Lower lobe of right lung (tissue), 2 donors: ENCODE measurements around the gene ZDHHC3. TPM values are rescaled to one million over a fixed set of nuclear protein-coding genes. Genes with fewer than 3 reads are reported as not detected.

Source experiments
- ATAC-seq, 2 donors: fragments of 200-7000 bp; cut with Tn5 transposase; one replicate each; pipeline ENCODE4 v1.9.1; 2020 to 2022; ENCODE audit warnings: mild to moderate bottlenecking in 2 of 2, moderate library complexity in 2 of 2
- DNase-seq: peaks from one replicate; pipeline ENCODE4 v3.0.0-alpha.2; 2020
- H3K27ac ChIP-seq: fragments of 200-600 bp; one replicate; pipeline ENCODE4 v1.8.0; 2022
- H3K27me3 ChIP-seq: fragments of 200-600 bp; one replicate; pipeline ENCODE4 v1.8.0; 2022; ENCODE audit warnings: low read depth
- H3K36me3 ChIP-seq: fragments of 200-600 bp; one replicate; pipeline ENCODE4 v1.8.0; 2022; ENCODE audit warnings: mild to moderate bottlenecking
- H3K4me1 ChIP-seq: fragments of 200-600 bp; one replicate; pipeline ENCODE4 v1.8.0; 2022
- H3K4me3 ChIP-seq: fragments of 200-600 bp; one replicate; pipeline ENCODE4 v1.8.0; 2022; ENCODE audit warnings: mild to moderate bottlenecking
- H3K9me3 ChIP-seq: fragments of 200-600 bp; one replicate; pipeline ENCODE4 v1.8.0; 2022
- intact Hi-C: fragments of 100-400 bp; cut with DNase I; formaldehyde crosslinking; loops from one replicate; pipeline ENCODE4 v1.11.0; 2022
- total RNA-seq: library from RNA; stranded (reverse); fragmentation: NEBNext Ultra II Directional; extraction: Animal tissue kit (Norgen Biotek cat#: 25700); gene quantifications from one replicate; pipeline ENCODE4 v1.2.1, GENCODE V29; 2021
- TF ChIP-seq, protein P1 (sequence below): fragments of 200-600 bp; IDR thresholded peaks from one replicate; pipeline ENCODE4 v1.8.0; 2022; ENCODE audit warnings: antibody characterized with exemption, mild to moderate bottlenecking
- donor health status: DM: no; HTN: yes; CAD: no; lungs with severe emphysema.

The ZDHHC3 gene
- total RNA-seq, 1 donor from 2014 or later, result 110 TPM

DNA sequence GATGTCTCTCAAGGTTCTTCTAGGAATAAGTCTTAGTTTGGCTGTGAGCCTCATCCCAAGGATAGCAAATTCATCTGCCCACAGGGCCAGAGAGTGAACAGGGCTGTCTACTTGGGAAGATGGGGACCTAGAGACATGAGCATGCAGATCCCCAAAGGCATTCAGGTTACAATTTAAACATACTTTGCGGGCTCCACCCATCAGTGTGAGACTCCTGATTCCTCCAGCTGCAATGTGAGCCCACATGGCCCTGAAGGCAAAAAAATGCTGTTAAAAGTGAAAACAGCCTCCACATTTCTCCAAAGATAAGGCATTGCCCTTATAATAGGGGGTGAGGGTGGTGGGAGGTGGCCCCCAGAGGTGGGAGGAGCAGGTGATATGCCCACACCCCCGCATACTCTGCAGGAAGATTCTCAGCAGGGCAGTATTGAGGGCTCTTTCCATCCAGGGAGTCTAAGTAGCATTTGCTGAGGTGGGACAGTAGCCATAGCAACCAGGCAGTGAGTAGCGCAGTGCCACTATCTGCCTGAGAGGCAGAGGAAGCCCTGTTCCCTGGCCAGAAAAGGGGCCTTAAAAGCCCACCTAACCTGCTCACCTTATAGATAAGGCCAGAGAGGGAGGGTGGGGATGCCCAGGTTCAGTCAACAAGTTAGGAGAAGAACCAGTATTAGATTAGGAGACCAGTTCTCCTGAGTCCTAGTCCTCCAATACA, 70.4 kb downstream of the ZDHHC3 start:
- DNase-seq (no peak), ATAC-seq (no peak)
- TF ChIP-seq, protein P1, sequence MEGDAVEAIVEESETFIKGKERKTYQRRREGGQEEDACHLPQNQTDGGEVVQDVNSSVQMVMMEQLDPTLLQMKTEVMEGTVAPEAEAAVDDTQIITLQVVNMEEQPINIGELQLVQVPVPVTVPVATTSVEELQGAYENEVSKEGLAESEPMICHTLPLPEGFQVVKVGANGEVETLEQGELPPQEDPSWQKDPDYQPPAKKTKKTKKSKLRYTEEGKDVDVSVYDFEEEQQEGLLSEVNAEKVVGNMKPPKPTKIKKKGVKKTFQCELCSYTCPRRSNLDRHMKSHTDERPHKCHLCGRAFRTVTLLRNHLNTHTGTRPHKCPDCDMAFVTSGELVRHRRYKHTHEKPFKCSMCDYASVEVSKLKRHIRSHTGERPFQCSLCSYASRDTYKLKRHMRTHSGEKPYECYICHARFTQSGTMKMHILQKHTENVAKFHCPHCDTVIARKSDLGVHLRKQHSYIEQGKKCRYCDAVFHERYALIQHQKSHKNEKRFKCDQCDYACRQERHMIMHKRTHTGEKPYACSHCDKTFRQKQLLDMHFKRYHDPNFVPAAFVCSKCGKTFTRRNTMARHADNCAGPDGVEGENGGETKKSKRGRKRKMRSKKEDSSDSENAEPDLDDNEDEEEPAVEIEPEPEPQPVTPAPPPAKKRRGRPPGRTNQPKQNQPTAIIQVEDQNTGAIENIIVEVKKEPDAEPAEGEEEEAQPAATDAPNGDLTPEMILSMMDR, result no peak
- no peaks in the 10 kb centered on the region for H3K9me3 ChIP-seq
- H3K27me3 ChIP-seq, result peaks cover 6% of the 10 kb centered on the region
- H3K4me1 ChIP-seq, result no peaks in the 10 kb centered on the region
- H3K27ac ChIP-seq, result no peak overlapping the region
- intact Hi-C loops, result no loop called here
- no peak overlapping the region for H3K4me3 ChIP-seq
- H3K36me3 ChIP-seq, result no peaks in the 10 kb centered on the region

DNA sequence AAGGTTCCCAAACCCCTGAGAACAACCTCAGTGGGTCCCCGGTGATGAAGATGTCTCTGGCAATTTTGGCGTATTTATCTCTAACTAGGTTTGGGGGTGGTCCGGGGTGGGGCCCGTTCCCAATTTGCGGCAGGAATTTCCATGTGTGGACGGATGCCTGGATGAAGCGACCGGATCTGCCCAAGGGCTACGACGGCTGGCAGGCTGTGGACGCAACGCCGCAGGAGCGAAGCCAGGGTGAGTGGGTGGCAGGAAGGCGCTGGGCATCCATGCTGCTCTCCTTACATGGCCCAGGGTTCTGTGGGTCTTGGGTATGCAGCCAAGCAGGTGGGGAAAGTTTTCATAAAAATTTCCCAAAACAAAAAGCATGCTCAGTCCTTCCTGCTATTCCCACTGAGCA, 72.2 kb downstream of the ZDHHC3 start:
- H3K27ac ChIP-seq, result no peak overlapping the region
- H3K36me3 ChIP-seq, result no peaks in the 10 kb centered on the region
- no peaks in the 10 kb centered on the region for H3K4me1 ChIP-seq
- no peak for DNase-seq
- H3K27me3 ChIP-seq, result peaks cover 12% of the 10 kb centered on the region
- intact Hi-C loops, result no loop called here
- no peak overlapping the region for H3K4me3 ChIP-seq
- no peaks in the 10 kb centered on the region for H3K9me3 ChIP-seq
- ATAC-seq, result no peak
- TF ChIP-seq, protein P1, result no peak

DNA sequence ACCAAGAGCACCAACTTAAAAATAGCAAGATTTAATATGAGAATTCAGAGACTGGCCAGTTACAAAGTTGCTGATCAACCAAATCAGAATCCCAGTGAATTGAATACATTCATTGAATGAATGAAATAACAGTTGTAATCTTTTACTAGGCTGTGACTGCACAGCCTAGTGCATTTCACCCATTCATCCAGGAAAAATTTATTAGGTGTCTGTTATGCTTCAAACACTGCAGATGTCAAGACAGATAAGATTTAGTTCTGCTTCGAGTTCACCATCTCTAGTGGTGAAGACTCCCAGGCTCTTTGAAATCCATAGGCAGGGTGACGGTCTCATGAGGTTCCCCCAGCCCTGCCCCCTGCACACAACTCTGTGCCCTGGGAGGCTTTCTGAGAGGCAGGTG, 72.7 kb downstream of the ZDHHC3 start:
- Histone ChIP-seq H3K4me1 (no peaks in the 10 kb centered on the region), H3K9me3 (no peaks in the 10 kb centered on the region), H3K36me3 (no peaks in the 10 kb centered on the region), H3K4me3 (no peak overlapping the region), H3K27ac (no peak overlapping the region), H3K27me3 (peaks cover 17% of the 10 kb centered on the region)
- no peak for ATAC-seq
- DNase-seq, result no peak
- intact Hi-C loops, result no loop called here
- TF ChIP-seq, protein P1, result no peak

DNA sequence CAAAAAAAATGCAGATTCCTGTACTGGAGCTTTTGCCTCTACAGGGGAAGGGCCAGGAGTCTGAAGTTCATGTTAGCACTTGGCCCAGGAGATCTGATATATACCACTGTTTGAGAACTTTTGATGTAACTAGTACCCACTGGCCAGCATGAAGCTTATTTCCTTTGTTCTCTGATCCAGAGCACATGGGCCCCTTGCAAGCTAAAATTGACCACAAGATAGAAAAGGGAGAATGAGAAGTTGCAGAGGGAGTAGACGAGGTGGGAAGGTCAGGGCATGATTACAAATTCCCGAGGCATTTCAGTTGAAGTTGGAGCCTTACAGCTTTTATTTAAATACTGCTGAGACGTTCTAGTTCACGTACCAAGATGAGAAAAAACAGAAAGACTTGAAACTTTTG, 73.3 kb downstream of the ZDHHC3 start:
- Histone ChIP-seq H3K36me3 (no peaks in the 10 kb centered on the region), H3K4me3 (no peak overlapping the region), H3K27ac (no peak overlapping the region), H3K4me1 (no peaks in the 10 kb centered on the region), H3K9me3 (no peaks in the 10 kb centered on the region), H3K27me3 (peaks cover 14% of the 10 kb centered on the region)
- intact Hi-C loops, result no loop called here
- DNase-seq (no peak), ATAC-seq (no peak)
- TF ChIP-seq, protein P1, result no peak

DNA sequence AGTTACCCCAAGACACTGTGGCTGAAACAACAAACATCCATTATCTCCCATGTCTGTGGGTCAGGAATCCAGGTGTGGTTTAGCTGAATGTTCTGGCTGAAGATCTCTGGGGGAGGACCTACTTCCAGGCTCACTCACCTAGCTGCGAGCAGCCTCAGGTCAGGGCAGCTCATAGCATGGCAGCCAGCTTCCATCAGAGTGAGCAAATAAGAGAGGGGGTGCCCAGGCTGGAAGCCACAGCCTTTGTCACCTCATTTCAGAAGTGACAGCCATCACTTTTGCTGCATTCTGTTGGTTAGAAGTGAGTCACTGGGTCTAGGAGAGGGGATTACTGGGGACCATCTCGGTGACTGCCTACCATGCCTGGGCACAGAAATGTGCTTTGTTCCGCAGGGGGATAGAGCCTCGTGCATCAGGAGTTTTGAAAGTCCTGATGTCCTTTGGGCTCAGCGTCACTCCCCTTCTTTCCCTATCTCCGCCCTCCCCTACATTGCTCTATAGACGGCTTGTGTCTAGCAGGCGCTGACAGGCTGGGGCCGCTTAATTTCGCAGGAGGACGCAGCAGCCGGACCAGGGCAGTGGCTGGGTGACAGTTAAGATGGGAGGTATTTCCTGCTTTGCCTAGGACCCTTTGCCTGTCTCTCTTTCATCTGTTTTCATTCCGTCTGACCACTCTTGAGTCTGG, 76.1 kb downstream of the ZDHHC3 start:
- ATAC-seq (no peak), DNase-seq (no peak)
- no peak overlapping the region for H3K4me3 ChIP-seq
- H3K36me3 ChIP-seq, result no peaks in the 10 kb centered on the region
- TF ChIP-seq, protein P1, result no peak
- no peaks in the 10 kb centered on the region for H3K9me3 ChIP-seq
- intact Hi-C loops, result no loop called here
- peaks cover 11% of the 10 kb centered on the region for H3K27me3 ChIP-seq
- no peak overlapping the region for H3K27ac ChIP-seq
- no peaks in the 10 kb centered on the region for H3K4me1 ChIP-seq
